GM12878 (cell line): ENCODE results near the gene C11orf98. TPM values are rescaled to one million over a fixed set of nuclear protein-coding genes. Genes with fewer than 3 reads are reported as not detected.

Source experiments
- ATAC-seq: fragments of 200-7000 bp; cut with Tn5 transposase; 3 replicates; pipeline ENCODE4 v1.9.1; 2020; ENCODE audit warnings: mild to moderate bottlenecking, moderate library complexity
- BruUV-seq: library from RNA; stranded (reverse); fragments of 400-500 nt; replicated peaks from 2 replicates; lab custom pipeline; 2021; lab: Mats Ljungman, UMichigan
- CTCF ChIA-PET: fragments of 300-600 bp; sonication (Branson Sonifier 250); formaldehyde crosslinking; extraction: SDS; loops from one replicate; lab custom pipeline; 2021; ENCODE audit warnings: inconsistent platforms; lab: Yijun Ruan, JAX
- POLR2A ChIA-PET: fragments of 350-600 bp; formaldehyde crosslinking; extraction: SDS; loops from one replicate; lab custom pipeline; 2021; ENCODE audit warnings: inconsistent platforms; lab: Charles Lee
- RAD21 ChIA-PET: fragments of 300-600 bp; sonication (Branson Sonifier 250); formaldehyde crosslinking; loops from one replicate; lab custom pipeline; 2023; ENCODE audit warnings: antibody characterized with exemption; ENCODE audit not compliant: unreplicated experiment; lab: Charles Lee
- SMC1A ChIA-PET: fragments of 300-600 bp; sonication (Branson Sonifier 250); formaldehyde crosslinking; loops from one replicate; lab custom pipeline; 2023; ENCODE audit not compliant: unreplicated experiment, uncharacterized antibody; lab: Charles Lee
- DNase-seq: peaks from one replicate; pipeline ENCODE4 v3.0.0-alpha.2; 2011; ENCODE audit warnings: low read depth, low spot score
- FAIRE-seq: peaks from 3 replicates; lab custom pipeline; 2011; peaks lifted over from hg19 to GRCh38; lab: Jason Lieb, UNC
- H2AFZ ChIP-seq: 2 replicates; pipeline ENCODE4 v1.6.0; 2011; ENCODE audit warnings: low read depth, low read length, control low read depth; ENCODE audit not compliant: control insufficient read depth
- H3K27ac ChIP-seq: 2 replicates; pipeline ENCODE4 v1.5.1; 2011; ENCODE audit warnings: control low read depth; ENCODE audit not compliant: control insufficient read depth, insufficient read depth
- H3K27me3 ChIP-seq, 2 experiments: replicated peaks in 1 of 2; 2 replicates each; pipeline versions ENCODE4 v1.6.0 to v1.6.1; 2011; ENCODE audit warnings: low read length in 1 of 2; ENCODE audit not compliant: control insufficient read depth in 2 of 2, insufficient read depth in 2 of 2
- H3K36me3 ChIP-seq, 2 experiments: 2 replicates each; pipeline ENCODE4 v1.5.1; 2011; ENCODE audit warnings: low read length in 1 of 2; ENCODE audit not compliant: control insufficient read depth in 2 of 2, insufficient read depth in 2 of 2
- H3K4me1 ChIP-seq: 2 replicates; pipeline ENCODE4 v1.6.1; 2011; ENCODE audit warnings: mild to moderate bottlenecking, low read length, moderate library complexity, mixed read lengths; ENCODE audit not compliant: control insufficient read depth, insufficient read depth
- H3K4me2 ChIP-seq: 2 replicates; pipeline ENCODE4 v1.6.0; 2011; ENCODE audit warnings: control low read depth; ENCODE audit not compliant: control insufficient read depth, insufficient read depth
- H3K4me3 ChIP-seq: fragments of 200-600 bp; sonication (generic); 2 replicates; pipeline ENCODE4 v1.5.1; 2016
- H3K79me2 ChIP-seq: 2 replicates; pipeline ENCODE4 v1.6.0; 2011; ENCODE audit warnings: low read length; ENCODE audit not compliant: control insufficient read depth, insufficient read depth
- H3K9ac ChIP-seq: 2 replicates; pipeline ENCODE4 v1.8.0; 2011; ENCODE audit warnings: low read length, control low read depth, mixed read lengths; ENCODE audit not compliant: control insufficient read depth, insufficient read depth
- H3K9me3 ChIP-seq: replicated peaks from 3 replicates; pipeline ENCODE4 v1.5.1; 2011; ENCODE audit warnings: mild to moderate bottlenecking, low read length; ENCODE audit not compliant: control insufficient read depth, insufficient read depth
- H4K20me1 ChIP-seq: 2 replicates; pipeline ENCODE4 v1.6.0; 2011; ENCODE audit not compliant: control insufficient read depth, insufficient read depth
- BHLHE40 ChIP-seq, 2 experiments: fragments of 450-650 bp in 1 of 2; IDR thresholded peaks; 2 replicates each; pipeline ENCODE4 v1.6.1; 2011 to 2017; ENCODE audit warnings: low read depth in 2 of 2, borderline replicate concordance in 1 of 2, improper control_type of control experiment in 1 of 2, low read length in 1 of 2, mild to moderate bottlenecking in 1 of 2
- FOXK2 ChIP-seq: fragments of 450-650 bp; IDR thresholded peaks from 2 replicates; pipeline ENCODE4 v1.6.1; 2017; ENCODE audit warnings: mild to moderate bottlenecking, moderate library complexity
- GABPA ChIP-seq: IDR thresholded peaks from 2 replicates; pipeline ENCODE4 v1.6.1; 2014; ENCODE audit warnings: antibody characterized with exemption, low read depth, mild to moderate bottlenecking, inconsistent platforms
- SMAD5 ChIP-seq: IDR thresholded peaks from 2 replicates; pipeline ENCODE4 v1.6.1; 2016; ENCODE audit warnings: antibody characterized with exemption, low read depth
- SRF ChIP-seq, 2 experiments: IDR thresholded peaks; 2 replicates each; pipeline ENCODE4 v1.6.1; 2011; ENCODE audit warnings: low read depth in 2 of 2, low read length in 2 of 2, mild to moderate bottlenecking in 1 of 2, moderate library complexity in 1 of 2
- WGBS: methylation state at CpG from one replicate; pipeline ENCODE4 v1.1.6; 2016; ENCODE audit warnings: low lambda C conversion rate; ENCODE audit not compliant: insufficient replicate concordance, insufficient coverage; ENCODE audit errors: missing lambda C conversion rate; 5-methylcytosine and 5-hydroxymethylcytosine counted together
- in situ Hi-C: fragments of 300-500 bp; cut with MboI; formaldehyde crosslinking; loops from 9 replicates; pipeline ENCODE4 v1.14.3; 2018; ENCODE audit warnings: mixed read lengths
- intact Hi-C: fragments of 100-400 bp; cut with micrococcal nuclease; formaldehyde crosslinking; loops from one replicate; pipeline ENCODE4 v1.14.2; 2022; ENCODE audit not compliant: unreplicated experiment
- polyA plus RNA-seq, 11 experiments: library from polyadenylated mRNA; depleted of rRNA in 4 of 11; unstranded in 6 of 11; stranded (reverse) in 5 of 11; fragments of >200 nt; fragmentation: Nextera tagmentation in 4 of 11; fragmentation: Illumina TruSeq in 1 of 11; extraction: Ambion mirVana in 4 of 11; extraction: Trizol in 1 of 11; gene quantifications; 1 replicate in 1 of 11; 2 replicates in 10 of 11; pipeline versions ENCODE4 v1.2.1 to v1.2.3, GENCODE V29; 2011 to 2016; ENCODE audit warnings: inconsistent platforms in 2 of 11, missing spikeins in 2 of 11, low read depth in 1 of 11
- total RNA-seq, 4 experiments: library from RNA; depleted of rRNA in 3 of 4; stranded (reverse); fragments of >200 nt in 3 of 4; fragmentation: Illumina TruSeq in 1 of 4; extraction: Trizol in 1 of 4; gene quantifications; 2 replicates each; pipeline versions ENCODE4 v1.2.1 to v1.2.3, GENCODE V29; 2013 to 2021
- TF ChIP-seq, protein P1 (sequence below): fragments of 450-650 bp; IDR thresholded peaks from 2 replicates; pipeline ENCODE4 v1.6.1; 2017; ENCODE audit warnings: antibody characterized with exemption, mild to moderate bottlenecking, moderate library complexity
- TF ChIP-seq, protein P2 (sequence below): IDR thresholded peaks from 2 replicates; pipeline ENCODE4 v1.6.1; 2012; ENCODE audit warnings: mild to moderate bottlenecking, low read depth, low read length

Gene C11orf98
- total and polyA plus RNA-seq, 10 of the 15 experiments (the other 5 are each of a cell fraction or from before 2014, with no cell fraction given) = 62.5 to 270 (median 162) TPM

- in situ Hi-C loops = no loop called here
- ChIA-PET SMC1A (interaction anchor here (0.9 to 2.5 kb wide), 3 partner anchors 21 to 116 kb away, joined by 3 to 9 read pairs (median 7); partner anchors contain the start of genes HNRNPUL2, TTC9C and TUT1), RAD21 (interaction anchor here (0.6 to 2.3 kb wide), 3 partner anchors 20 to 67 kb away, joined by 3 to 6 read pairs (median 3); partner anchors contain the start of gene TAF6L), POLR2A (interaction anchor here (1.2 to 7.6 kb wide), 5 partner anchors 20 to 116 kb away, joined by 7 to 79 read pairs (median 10); partner anchors contain the start of genes HNRNPUL2, MTA2, TAF6L and TTC9C), CTCF (interaction anchor here (0.7 to 5.0 kb wide), 6 partner anchors 13 to 283 kb away, joined by 3 to 21 read pairs (median 4); partner anchors contain the start of gene HNRNPUL2)
- H3K27ac ChIP-seq = peak within 1 kb of the TSS; percentile 88; the same call in 1 of the 2 replicates
- peak within 1 kb of the TSS; percentile 90 for H3K9ac ChIP-seq
- H3K36me3 ChIP-seq = peaks cover 12 to 14% of the 10 kb centered on the region in 2 experiments
- ATAC-seq (no peak), DNase-seq (no peak), FAIRE-seq (no peak)
- intact Hi-C loops = loop anchor here (5.0 kb wide), 1 partner anchor 105 kb away; the partner anchor contains the start of gene MTA2
- H3K4me2 ChIP-seq = peak within 1 kb of the TSS; percentile 98
- H4K20me1 ChIP-seq = no peaks in the 10 kb centered on the region
- H3K9me3 ChIP-seq = no peaks in the 10 kb centered on the region
- H3K4me3 ChIP-seq = peak within 1 kb of the TSS; percentile 83; the same call in 1 of the 2 replicates
- H2AFZ ChIP-seq = peak within 1 kb of the TSS; percentile 70
- peaks cover 29% of the 10 kb centered on the region for H3K4me1 ChIP-seq
- WGBS = 97% methylated on average over 9 of the region's 10 CpGs
- no peaks in the 10 kb centered on the region for H3K27me3 ChIP-seq
- BruUV-seq = no TSS peak
- no peaks in the 10 kb centered on the region for H3K79me2 ChIP-seq
- TF ChIP-seq, protein P1, sequence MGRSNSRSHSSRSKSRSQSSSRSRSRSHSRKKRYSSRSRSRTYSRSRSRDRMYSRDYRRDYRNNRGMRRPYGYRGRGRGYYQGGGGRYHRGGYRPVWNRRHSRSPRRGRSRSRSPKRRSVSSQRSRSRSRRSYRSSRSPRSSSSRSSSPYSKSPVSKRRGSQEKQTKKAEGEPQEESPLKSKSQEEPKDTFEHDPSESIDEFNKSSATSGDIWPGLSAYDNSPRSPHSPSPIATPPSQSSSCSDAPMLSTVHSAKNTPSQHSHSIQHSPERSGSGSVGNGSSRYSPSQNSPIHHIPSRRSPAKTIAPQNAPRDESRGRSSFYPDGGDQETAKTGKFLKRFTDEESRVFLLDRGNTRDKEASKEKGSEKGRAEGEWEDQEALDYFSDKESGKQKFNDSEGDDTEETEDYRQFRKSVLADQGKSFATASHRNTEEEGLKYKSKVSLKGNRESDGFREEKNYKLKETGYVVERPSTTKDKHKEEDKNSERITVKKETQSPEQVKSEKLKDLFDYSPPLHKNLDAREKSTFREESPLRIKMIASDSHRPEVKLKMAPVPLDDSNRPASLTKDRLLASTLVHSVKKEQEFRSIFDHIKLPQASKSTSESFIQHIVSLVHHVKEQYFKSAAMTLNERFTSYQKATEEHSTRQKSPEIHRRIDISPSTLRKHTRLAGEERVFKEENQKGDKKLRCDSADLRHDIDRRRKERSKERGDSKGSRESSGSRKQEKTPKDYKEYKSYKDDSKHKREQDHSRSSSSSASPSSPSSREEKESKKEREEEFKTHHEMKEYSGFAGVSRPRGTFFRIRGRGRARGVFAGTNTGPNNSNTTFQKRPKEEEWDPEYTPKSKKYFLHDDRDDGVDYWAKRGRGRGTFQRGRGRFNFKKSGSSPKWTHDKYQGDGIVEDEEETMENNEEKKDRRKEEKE = 0 out of 2 replicates have a peak, but pooled peaks have one; percentile 24
- TF ChIP-seq GABPA (no peak), SMAD5 (no peak), SRF (IDR thresholded peaks at IDR 0.05; ENCODE audit: low read depth in 2 of 2, low read length in 2 of 2) (no peak), FOXK2 (peak; percentile 62), BHLHE40 (IDR thresholded peaks at IDR 0.05; ENCODE audit: borderline replicate concordance in 1 of 2, low read depth in 2 of 2, low read length in 1 of 2) (peak in 1 of 2 experiments; percentile 36; a peak in 1 of 4 replicates)
- TF ChIP-seq, protein P2, sequence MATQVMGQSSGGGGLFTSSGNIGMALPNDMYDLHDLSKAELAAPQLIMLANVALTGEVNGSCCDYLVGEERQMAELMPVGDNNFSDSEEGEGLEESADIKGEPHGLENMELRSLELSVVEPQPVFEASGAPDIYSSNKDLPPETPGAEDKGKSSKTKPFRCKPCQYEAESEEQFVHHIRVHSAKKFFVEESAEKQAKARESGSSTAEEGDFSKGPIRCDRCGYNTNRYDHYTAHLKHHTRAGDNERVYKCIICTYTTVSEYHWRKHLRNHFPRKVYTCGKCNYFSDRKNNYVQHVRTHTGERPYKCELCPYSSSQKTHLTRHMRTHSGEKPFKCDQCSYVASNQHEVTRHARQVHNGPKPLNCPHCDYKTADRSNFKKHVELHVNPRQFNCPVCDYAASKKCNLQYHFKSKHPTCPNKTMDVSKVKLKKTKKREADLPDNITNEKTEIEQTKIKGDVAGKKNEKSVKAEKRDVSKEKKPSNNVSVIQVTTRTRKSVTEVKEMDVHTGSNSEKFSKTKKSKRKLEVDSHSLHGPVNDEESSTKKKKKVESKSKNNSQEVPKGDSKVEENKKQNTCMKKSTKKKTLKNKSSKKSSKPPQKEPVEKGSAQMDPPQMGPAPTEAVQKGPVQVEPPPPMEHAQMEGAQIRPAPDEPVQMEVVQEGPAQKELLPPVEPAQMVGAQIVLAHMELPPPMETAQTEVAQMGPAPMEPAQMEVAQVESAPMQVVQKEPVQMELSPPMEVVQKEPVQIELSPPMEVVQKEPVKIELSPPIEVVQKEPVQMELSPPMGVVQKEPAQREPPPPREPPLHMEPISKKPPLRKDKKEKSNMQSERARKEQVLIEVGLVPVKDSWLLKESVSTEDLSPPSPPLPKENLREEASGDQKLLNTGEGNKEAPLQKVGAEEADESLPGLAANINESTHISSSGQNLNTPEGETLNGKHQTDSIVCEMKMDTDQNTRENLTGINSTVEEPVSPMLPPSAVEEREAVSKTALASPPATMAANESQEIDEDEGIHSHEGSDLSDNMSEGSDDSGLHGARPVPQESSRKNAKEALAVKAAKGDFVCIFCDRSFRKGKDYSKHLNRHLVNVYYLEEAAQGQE = no peak
These were observed 42.4 kb upstream of the C11orf98 start, which contains the start of the genes BSCL2 and GNG3 for GRCh38 chr11:62707277-62707861. BSCL2 (minus strand) TSS chr11:62707424; CDS start chr11:62707195, 229 bp downstream. GNG3 (plus strand) TSS chr11:62707676; CDS start chr11:62708296, 620 bp downstream.
